ENCODE data around the gene GRWD1. TPM values are rescaled to one million over a fixed set of nuclear protein-coding genes. Genes with fewer than 3 reads are reported as not detected.

Gene GRWD1
- total RNA-seq, 1 experiment from 2014 or later, result 56.7 TPM

DNA sequence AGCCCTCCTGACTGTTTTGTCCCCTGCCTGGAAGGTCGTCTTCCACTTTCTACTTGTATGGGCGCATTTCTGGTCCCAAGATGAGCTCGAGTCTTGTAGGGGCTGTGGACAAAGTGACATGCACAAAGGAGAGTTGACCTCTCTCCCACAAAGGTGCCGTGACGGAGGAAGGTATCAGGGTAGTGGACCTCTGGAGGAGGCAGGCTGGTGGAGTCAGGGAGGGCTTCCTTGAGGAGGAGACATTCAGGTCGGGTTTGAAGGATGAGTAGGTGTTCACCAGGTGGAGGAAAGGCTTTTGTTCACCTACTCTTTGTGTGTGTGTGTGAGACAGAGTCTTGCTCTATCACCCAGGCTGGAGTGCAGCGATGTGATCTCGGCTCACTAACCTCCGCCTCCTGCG is 25.1 kb downstream of the GRWD1 start:
- BruUV-seq (replicated peaks), result no TSS peak
- intact Hi-C loops (cut with micrococcal nuclease; ENCODE audit: unreplicated experiment) (no loop called here), in situ Hi-C loops (cut with HindIII; ENCODE audit: low pct_unique_long_range_greater_than_20kb, low sequenced_read_pairs) (no loop called here)
- Histone ChIP-seq H3K9me3 (ENCODE audit: control insufficient read depth, insufficient read depth, low read depth, low read length) (no peaks in the 10 kb centered on the region), H3K4me1 (ENCODE audit: control insufficient read depth, insufficient read depth, low read length) (peaks cover 2% of the 10 kb centered on the region), H3K27ac (ENCODE audit: low read length) (no peak overlapping the region), H3K36me3 (ENCODE audit: control insufficient read depth, insufficient read depth, low read length) (peaks cover 2% of the 10 kb centered on the region; the same call in 1 of the 2 replicates), H3K4me3 (ENCODE audit: low read depth in 2 of 2, low read length in 2 of 2) (no peak overlapping the region), H3K27me3 (ENCODE audit: control insufficient read depth, insufficient read depth, low read length) (no peaks in the 10 kb centered on the region)
- POLR2A ChIA-PET, result interaction anchor here (0.6 kb wide), 1 partner anchor 22 kb away, joined by 4 read pairs; no protein-coding TSS in a partner anchor
- CTCF ChIA-PET, result interaction anchor here (0.5 kb wide), 1 partner anchor 170 kb away, joined by 4 read pairs; no protein-coding TSS in a partner anchor
- DNase-seq (ENCODE audit: low read depth, low spot score), result no peak
- no peak for ATAC-seq
- TF ChIP-seq POLR2AphosphoS5 (IDR thresholded peaks at IDR 0.05; ENCODE audit: low read depth, low read length), result no peak
- TF ChIP-seq, protein P1, sequence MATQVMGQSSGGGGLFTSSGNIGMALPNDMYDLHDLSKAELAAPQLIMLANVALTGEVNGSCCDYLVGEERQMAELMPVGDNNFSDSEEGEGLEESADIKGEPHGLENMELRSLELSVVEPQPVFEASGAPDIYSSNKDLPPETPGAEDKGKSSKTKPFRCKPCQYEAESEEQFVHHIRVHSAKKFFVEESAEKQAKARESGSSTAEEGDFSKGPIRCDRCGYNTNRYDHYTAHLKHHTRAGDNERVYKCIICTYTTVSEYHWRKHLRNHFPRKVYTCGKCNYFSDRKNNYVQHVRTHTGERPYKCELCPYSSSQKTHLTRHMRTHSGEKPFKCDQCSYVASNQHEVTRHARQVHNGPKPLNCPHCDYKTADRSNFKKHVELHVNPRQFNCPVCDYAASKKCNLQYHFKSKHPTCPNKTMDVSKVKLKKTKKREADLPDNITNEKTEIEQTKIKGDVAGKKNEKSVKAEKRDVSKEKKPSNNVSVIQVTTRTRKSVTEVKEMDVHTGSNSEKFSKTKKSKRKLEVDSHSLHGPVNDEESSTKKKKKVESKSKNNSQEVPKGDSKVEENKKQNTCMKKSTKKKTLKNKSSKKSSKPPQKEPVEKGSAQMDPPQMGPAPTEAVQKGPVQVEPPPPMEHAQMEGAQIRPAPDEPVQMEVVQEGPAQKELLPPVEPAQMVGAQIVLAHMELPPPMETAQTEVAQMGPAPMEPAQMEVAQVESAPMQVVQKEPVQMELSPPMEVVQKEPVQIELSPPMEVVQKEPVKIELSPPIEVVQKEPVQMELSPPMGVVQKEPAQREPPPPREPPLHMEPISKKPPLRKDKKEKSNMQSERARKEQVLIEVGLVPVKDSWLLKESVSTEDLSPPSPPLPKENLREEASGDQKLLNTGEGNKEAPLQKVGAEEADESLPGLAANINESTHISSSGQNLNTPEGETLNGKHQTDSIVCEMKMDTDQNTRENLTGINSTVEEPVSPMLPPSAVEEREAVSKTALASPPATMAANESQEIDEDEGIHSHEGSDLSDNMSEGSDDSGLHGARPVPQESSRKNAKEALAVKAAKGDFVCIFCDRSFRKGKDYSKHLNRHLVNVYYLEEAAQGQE (IDR thresholded peaks at IDR 0.05; ENCODE audit: insufficient read depth in 1 of 2, low read depth in 2 of 2, low read length in 1 of 2), result no peak
- TF ChIP-seq, protein P2, sequence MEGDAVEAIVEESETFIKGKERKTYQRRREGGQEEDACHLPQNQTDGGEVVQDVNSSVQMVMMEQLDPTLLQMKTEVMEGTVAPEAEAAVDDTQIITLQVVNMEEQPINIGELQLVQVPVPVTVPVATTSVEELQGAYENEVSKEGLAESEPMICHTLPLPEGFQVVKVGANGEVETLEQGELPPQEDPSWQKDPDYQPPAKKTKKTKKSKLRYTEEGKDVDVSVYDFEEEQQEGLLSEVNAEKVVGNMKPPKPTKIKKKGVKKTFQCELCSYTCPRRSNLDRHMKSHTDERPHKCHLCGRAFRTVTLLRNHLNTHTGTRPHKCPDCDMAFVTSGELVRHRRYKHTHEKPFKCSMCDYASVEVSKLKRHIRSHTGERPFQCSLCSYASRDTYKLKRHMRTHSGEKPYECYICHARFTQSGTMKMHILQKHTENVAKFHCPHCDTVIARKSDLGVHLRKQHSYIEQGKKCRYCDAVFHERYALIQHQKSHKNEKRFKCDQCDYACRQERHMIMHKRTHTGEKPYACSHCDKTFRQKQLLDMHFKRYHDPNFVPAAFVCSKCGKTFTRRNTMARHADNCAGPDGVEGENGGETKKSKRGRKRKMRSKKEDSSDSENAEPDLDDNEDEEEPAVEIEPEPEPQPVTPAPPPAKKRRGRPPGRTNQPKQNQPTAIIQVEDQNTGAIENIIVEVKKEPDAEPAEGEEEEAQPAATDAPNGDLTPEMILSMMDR (IDR thresholded peaks at IDR 0.05), result no peak

DNA sequence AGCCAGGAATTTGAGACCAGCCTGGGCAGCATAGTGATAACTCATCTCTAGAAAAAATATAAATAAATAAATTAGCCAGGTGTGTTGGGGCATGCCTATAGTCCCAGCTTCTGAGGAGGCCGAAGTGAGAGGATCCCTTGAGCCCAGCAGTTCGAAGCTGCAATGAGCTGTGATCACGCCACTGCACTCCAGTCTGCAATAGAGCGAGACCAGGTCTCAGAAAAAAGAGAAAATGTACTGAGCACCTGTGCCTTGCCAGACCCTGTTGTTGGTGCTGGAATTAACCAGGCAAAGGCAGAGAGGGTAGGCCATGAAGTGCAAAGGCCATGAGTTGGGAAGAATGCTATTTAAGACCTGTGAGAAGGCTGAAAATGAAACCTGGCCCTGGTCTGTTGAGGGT is 26.1 kb downstream of the GRWD1 start:
- CTCF ChIA-PET, result no interaction called here
- BruUV-seq (replicated peaks), result no TSS peak

More for the DNA sequence above, 26.1 kb downstream of the GRWD1 start:
- H3K27ac ChIP-seq (ENCODE audit: low read length), result no peak overlapping the region
- no peaks in the 10 kb centered on the region for H3K9me3 ChIP-seq (ENCODE audit: control insufficient read depth, insufficient read depth, low read depth, low read length)
- in situ Hi-C loops (cut with HindIII; ENCODE audit: low pct_unique_long_range_greater_than_20kb, low sequenced_read_pairs), result no loop called here
- H3K4me1 ChIP-seq (ENCODE audit: control insufficient read depth, insufficient read depth, low read length), result peaks cover 2% of the 10 kb centered on the region
- peaks cover 2% of the 10 kb centered on the region; the same call in 1 of the 2 replicates for H3K36me3 ChIP-seq (ENCODE audit: control insufficient read depth, insufficient read depth, low read length)
- ATAC-seq (no peak), DNase-seq (ENCODE audit: low read depth, low spot score) (no peak)
- TF ChIP-seq TCF7L2 (IDR thresholded peaks at IDR 0.05; ENCODE audit: low read depth, low read length) (no peak), POLR2AphosphoS5 (IDR thresholded peaks at IDR 0.05; ENCODE audit: low read depth, low read length) (no peak), SIN3A (IDR thresholded peaks at IDR 0.05; ENCODE audit: borderline replicate concordance, insufficient read depth, low read depth, low read length) (no peak)
- TF ChIP-seq, protein P2 (IDR thresholded peaks at IDR 0.05), result no peak
- TF ChIP-seq, protein P1 (IDR thresholded peaks at IDR 0.05; ENCODE audit: insufficient read depth in 1 of 2, low read depth in 2 of 2, low read length in 1 of 2), result no peak
- intact Hi-C loops (cut with micrococcal nuclease; ENCODE audit: unreplicated experiment), result no loop called here
- H3K27me3 ChIP-seq (ENCODE audit: control insufficient read depth, insufficient read depth, low read length), result no peaks in the 10 kb centered on the region
- POLR2A ChIA-PET, result no interaction called here
- H3K4me3 ChIP-seq (ENCODE audit: low read depth in 2 of 2, low read length in 2 of 2), result no peak overlapping the region
